ENCODE measurements around the gene POP4. TPM values are rescaled to one million over a fixed set of nuclear protein-coding genes. Genes with fewer than 3 reads are reported as not detected.
A peak's percentile ranks its signal among the peaks of the same experiment; 100 is the strongest.

Gene POP4
- total RNA-seq, 6 donors from 2014 or later = 29.3 to 59.6 (median 53.8) TPM

- H3K27me3 ChIP-seq = no peaks in the 10 kb centered on the region
- ATAC-seq (ENCODE audit: low FRiP score in 2 of 2) = no peak
Measured at GRCh38 chr19:29614780-29615179, 8.7 kb downstream of the POP4 start.

GRCh38 chr19:29615891-29616425 is 9.9 kb downstream of the POP4 start:
- no peak for ATAC-seq (ENCODE audit: low FRiP score in 2 of 2)
- no peak for DNase-seq
- H3K4me3 ChIP-seq = no peak overlapping the region
- no peaks in the 10 kb centered on the region for H3K4me1 ChIP-seq
- H3K27ac ChIP-seq = no peak overlapping the region
- 95 to 100% methylated on average over 1 to 10 of the region's 10 CpGs for WGBS, 2 donors
- peaks cover 31 to 61% (median 50%) of the 10 kb centered on the region in 4 donors for H3K36me3 ChIP-seq
- H3K27me3 ChIP-seq = no peaks in the 10 kb centered on the region
- TF ChIP-seq POLR2AphosphoS5 (IDR thresholded peaks at IDR 0.05) = no peak
- no peak for TF ChIP-seq POLR2A (IDR thresholded peaks at IDR 0.05)
- no peak for TF ChIP-seq CTCF (IDR thresholded peaks at IDR 0.05)
- TF ChIP-seq EP300 (IDR thresholded peaks at IDR 0.05) = no peak
- H3K9me3 ChIP-seq = no peaks in the 10 kb centered on the region

More at GRCh38 chr19:29614780-29615179, 8.7 kb downstream of the POP4 start:
- Histone ChIP-seq H3K4me1 (peaks cover 0 to 8% (median 0%) of the 10 kb centered on the region in 4 donors), H3K36me3 (peaks cover 31 to 68% (median 54%) of the 10 kb centered on the region in 4 donors), H3K27ac (no peak overlapping the region), H3K9me3 (no peaks in the 10 kb centered on the region), H3K4me3 (no peak overlapping the region)
- TF ChIP-seq POLR2A (IDR thresholded peaks at IDR 0.05) (no peak), POLR2AphosphoS5 (IDR thresholded peaks at IDR 0.05) (no peak), CTCF (IDR thresholded peaks at IDR 0.05) (no peak), EP300 (IDR thresholded peaks at IDR 0.05) (no peak)
- no peak for DNase-seq
- WGBS, 2 donors = 88 to 90% methylated on average over 4 of the region's 4 CpGs

- no peaks in the 10 kb centered on the region for H3K4me1 ChIP-seq
- H3K27me3 ChIP-seq = no peaks in the 10 kb centered on the region
- no peak for TF ChIP-seq EP300 (IDR thresholded peaks at IDR 0.05)
- no peak for TF ChIP-seq CTCF (IDR thresholded peaks at IDR 0.05)
- no peak for TF ChIP-seq POLR2AphosphoS5 (IDR thresholded peaks at IDR 0.05)
- TF ChIP-seq POLR2A (IDR thresholded peaks at IDR 0.05) = no peak
- H3K9me3 ChIP-seq = no peaks in the 10 kb centered on the region
- ATAC-seq (ENCODE audit: low FRiP score in 2 of 2) = no peak
- no peak overlapping the region for H3K4me3 ChIP-seq
- WGBS, 2 donors = 88 to 90% methylated on average over 5 to 16 of the region's 16 CpGs
- no peak overlapping the region for H3K27ac ChIP-seq
- H3K36me3 ChIP-seq = peaks cover 29 to 55% (median 47%) of the 10 kb centered on the region in 4 donors
- DNase-seq = peak in 1 of 2 donors; percentile 68
Measured at GRCh38 chr19:29616541-29616940, 10.5 kb downstream of the POP4 start.

GRCh38 chr19:29617366-29618266 is 11.5 kb downstream of the POP4 start:
- no peak overlapping the region for H3K4me3 ChIP-seq
- WGBS, 2 donors = 86 to 88% methylated on average over 13 to 16 of the region's 16 CpGs
- no peak for ATAC-seq (ENCODE audit: low FRiP score in 2 of 2)
- H3K27ac ChIP-seq = no peak overlapping the region
- peaks cover 18 to 44% (median 36%) of the 10 kb centered on the region in 4 donors for H3K36me3 ChIP-seq
- no peaks in the 10 kb centered on the region for H3K9me3 ChIP-seq
- H3K27me3 ChIP-seq = no peaks in the 10 kb centered on the region
- DNase-seq = no peak
- no peaks in the 10 kb centered on the region for H3K4me1 ChIP-seq
- TF ChIP-seq CTCF (IDR thresholded peaks at IDR 0.05) (no peak), POLR2A (IDR thresholded peaks at IDR 0.05) (no peak), EP300 (IDR thresholded peaks at IDR 0.05) (no peak), POLR2AphosphoS5 (IDR thresholded peaks at IDR 0.05) (no peak)

Measured in upper lobe of left lung (tissue), 6 donors.